Measurements from ENCODE around the gene GPX1.
"Not testable (repeated sequence)": the region's sequence is repeated elsewhere in the genome, so short reads cannot be mapped to it uniquely, and the experiment has no call there.

The GPX1 gene

DNA sequence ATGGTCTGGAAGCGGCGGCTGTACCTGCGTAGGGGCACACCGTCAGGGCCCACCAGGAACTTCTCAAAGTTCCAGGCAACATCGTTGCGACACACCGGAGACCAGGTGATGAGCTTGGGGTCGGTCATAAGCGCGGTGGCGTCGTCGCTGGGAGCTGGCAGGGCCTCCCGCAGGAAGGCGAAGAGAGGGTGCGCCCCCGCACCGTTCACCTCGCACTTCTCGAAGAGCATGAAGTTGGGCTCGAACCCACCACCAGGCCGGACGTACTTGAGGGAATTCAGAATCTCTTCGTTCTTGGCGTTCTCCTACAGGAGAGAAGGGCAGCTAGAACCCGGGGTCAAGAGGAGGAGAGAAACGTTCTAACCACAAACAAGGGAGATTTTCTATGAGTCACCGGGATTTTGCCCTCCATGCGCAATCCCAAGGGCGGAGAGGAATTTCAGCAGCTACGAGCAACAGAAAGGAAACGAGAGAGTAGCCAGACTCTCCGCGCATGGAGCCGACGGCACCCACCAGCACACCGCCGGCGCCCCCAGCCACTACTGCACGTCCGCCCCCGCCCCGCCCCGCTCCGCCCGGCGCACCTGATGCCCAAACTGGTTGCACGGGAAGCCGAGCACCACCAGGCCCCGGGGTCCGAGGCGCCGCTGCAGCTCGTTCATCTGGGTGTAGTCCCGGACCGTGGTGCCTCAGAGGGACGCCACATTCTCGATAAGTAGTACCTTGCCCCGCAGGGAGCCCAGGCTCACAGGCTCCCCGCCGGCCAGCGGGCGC is 523 bp downstream of the GPX1 start:
- DNase-seq (ENCODE audit: low read depth), result peak; percentile 32

DNA sequence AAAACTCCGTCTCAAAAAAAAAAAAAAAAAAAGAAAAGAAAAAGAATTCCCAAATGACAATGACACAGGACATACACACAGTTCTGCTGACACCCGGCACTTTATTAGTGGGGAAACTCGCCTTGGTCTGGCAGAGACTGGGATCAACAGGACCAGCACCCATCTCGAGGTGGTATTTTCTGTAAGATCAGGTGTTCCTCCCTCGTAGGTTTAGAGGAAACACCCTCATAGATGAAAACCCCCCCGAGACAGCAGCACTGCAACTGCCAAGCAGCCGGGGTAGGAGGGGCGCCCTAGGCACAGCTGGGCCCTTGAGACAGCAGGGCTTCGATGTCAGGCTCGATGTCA is 1.1 kb downstream of the GPX1 start:
- not testable (repeated sequence) for DNase-seq (ENCODE audit: low read depth)

DNA sequence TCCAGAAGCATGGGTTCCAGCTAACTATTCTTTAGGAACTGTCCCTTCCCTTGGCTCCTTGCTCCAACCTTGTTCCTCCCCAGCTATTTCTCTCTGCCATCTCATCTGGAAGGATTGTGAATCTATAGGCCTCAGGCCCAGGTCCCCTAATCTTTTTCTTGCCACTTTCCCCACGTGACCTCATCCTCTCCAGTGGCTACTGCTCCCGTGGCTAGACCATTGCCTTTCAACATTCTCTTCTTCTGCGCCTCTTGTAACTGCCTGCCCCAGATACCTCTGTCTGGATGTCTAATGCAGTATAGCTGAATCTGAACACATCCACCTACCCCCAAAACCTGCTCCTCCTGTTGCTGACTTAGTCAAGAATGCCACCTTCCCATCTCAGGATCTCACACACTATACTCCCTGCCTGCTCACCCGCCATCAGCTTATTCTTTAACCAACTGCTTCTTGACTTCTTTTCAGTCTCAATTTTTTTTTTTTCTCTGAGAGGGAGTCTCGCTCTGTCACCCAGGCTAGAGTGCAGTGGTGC is 5.2 kb downstream of the GPX1 start:
- DNase-seq (ENCODE audit: low read depth), result no peak

DNA sequence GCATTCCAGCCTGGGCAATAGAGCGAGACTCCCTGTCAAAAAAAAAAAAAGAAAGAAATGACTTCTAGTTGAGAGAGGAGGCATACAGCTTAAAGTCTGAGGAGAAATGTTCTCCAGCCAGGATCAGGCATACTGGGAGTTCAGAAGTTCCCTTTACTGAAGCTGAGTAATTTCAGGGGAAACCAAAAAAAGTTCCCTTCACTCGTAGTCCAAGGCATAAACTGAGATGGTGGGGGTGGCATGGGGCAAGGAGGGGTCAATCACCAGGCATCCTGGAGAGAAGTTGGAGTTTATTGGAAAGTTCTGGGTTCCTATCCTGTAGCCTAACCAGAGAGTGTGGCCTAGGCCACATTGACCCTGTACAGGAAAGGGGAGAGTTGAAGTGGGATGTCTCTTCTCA is 5.9 kb downstream of the GPX1 start:
- no peak for DNase-seq (ENCODE audit: low read depth)

DNA sequence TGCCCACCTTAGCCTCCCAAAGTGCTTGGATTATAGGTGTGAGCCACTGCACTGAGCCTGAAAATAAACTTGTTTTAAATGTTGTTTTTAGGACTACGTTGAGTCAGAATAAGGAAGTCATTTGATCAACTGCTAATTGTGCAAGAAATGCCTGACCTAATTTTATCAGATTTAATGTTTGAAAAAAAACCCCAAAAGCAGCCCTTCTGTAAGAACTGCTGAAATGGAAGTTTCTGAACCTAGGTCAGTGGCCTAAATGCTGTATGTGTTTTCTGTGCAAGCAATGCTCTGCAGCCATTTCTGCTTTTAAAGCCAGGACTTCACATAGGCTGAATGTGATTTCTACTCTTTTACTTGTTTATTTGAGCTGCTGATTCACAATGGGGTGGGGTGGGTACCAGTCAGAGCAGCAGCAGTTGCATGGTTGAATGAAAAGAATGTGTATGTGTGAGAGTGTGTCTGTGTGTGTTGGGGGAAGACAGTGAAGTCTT is 6.6 kb downstream of the GPX1 start:
- DNase-seq (ENCODE audit: low read depth), result no peak

DNA sequence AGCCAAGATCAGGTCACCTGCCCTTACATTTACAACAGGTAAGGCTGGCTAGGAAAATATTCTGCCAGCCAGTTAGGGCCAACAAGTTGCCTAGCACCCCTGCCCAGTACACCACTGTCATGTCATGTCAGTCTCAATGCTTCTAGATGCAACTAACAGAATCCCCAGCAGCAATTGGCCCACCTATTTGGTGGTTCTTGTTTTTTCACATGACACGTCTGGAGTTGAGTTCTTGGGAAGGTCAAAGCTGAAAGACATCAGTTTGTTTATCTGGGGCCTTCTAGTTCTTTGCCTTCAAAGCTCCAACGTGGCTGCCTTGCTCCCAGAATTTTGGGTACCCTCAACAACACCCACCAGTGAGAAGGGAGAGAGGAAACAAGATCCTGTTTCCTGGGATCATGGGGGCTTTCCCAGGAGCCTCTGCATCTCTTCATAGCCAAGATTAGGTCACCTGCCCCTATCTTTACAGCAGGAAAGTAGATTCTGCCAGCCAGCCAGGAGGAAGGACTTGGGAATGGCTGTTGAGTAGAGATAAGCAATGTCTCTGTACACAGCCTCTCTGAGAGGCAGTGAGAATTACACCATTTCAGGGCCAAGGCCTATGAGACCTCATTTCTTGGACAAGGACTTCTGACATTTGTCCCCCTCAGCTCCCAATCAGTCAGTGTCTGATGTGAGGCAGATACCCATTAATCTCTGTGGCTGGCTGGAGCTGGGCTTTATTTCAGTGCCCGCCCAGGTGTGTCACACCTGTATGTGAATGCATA is 8.6 kb downstream of the GPX1 start:
- no peak for DNase-seq (ENCODE audit: low read depth)

DNA sequence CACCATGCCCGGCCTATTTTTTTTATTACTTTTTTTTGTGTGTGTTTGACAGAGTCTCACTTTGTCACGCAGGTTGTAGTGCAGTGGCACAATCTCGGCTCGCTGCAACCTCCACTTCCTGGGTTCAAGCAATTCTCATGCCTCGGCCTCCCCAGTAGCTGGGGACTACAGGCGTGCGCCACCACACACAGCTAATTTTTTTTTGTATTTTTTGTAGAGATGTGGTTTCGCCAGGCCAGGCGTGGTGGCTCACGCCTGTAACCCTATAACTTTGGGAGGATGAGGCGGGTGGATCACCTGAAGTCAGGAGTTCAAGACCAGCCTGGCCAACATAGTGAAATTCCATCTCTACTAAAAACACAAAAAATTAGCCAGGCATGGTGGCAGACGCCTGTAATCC is 9.8 kb downstream of the GPX1 start:
- DNase-seq (ENCODE audit: low read depth), result not testable (repeated sequence)

DNA sequence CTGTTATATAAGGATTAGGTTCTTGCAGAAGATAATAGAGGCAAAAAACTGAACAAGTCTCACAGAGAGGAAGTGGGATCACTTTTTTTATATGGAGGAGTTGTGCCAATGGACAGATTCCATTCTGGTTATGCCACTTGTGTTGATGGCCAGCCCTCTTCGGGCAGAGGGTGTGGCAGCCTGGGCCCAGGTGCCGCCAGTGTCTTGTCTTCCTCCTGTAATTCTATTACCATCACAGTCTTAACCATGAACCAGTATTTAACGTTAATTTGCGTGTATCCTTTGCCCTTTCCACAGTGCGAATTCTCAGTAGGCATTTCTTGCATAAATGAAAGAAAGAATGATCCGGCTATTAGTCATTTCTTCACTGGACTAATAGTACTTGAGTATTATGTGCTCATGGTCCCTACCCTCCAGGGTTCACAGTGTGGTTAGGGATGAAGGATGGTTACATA is 11.3 kb downstream of the GPX1 start:
- no peak for DNase-seq (ENCODE audit: low read depth)

DNA sequence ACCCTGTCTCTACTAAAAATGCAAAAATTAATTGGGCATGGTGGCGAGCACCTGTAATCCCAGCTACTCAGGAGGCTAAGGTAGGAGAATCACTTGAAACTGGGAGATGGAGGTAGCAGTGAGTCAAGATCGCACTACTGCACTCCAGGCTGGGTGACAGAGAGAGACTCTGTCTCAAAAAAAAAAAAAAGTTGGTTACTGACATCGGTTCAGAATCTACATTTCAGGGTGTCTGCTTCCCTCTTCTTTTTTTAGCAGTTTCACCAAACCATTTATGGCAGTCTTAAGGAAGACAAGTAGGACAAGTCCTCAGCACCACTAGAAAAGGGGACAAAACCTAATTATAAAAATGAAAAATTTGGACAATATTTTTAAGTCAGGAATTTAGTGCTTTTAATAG is 15.0 kb downstream of the GPX1 start:
- DNase-seq (ENCODE audit: low read depth), result no peak

DNA sequence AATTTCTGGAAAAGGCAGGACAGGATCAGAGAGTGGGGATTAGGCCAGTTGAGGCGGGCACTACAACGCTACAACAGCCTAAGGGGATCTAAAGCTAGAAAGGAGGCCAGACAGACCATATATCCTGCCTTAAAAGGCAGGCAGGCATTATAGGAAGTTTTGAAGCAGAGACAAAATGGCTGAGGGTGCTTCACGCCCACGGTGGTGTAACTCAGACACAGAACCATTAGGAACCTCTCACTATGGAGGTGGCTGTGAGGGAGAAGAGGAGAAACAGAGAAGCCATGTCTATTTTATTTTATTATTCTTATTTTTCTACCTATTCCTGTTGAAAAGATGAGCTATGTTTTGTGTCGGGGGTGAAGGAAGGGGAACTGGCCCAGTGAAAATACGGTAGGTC is 16.2 kb downstream of the GPX1 start:
- DNase-seq (ENCODE audit: low read depth), result no peak

DNA sequence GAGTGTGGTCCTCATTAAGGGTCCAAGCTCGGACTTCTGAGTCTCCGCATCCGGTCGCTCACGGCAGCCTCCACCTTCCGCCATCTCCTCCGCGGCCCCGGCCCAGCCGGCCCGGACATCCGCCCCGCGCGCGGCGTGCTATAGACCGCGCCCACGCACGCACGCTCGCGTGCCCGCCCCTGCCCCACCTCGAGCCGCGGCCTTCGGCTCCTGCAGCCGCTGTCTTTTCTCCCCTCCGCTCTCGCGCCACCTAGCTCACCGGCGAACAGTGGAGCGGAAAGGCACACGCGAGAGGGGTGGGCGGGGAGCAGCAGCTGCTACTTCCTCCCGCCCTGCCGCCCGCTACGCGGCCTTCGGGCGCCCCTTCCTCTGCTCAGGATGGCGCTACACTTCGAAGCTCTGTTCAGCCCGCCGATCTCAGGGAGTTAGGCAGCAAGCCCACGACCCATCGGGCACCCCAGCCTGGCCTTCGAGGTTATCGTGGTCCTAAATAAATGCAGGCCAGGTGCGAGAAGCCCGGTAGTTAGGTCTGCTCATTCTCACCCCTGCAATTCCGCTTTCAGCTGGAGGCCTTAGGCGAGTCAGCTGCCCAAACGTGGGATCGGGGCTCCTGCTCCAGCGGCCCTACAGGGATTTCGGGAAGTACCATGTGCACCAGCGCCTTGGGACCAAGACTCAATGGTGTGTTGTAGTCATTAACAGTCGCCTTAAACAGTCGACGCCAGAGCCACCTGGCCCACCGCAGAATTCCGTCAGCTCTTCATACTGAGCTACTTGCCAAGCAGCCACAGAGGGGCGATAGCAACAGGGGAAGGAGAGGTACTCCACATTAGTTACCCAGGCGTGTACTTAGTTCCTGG is 18.0 kb downstream of the GPX1 start, which contains the start of gene USP4:
Gene USP4, minus strand, starts transcription at position 113 of the 860 bp plus-strand sequence. Its CDS starts 29 bp downstream, at position 84.
- DNase-seq (ENCODE audit: low read depth), result peak; percentile 92

DNA sequence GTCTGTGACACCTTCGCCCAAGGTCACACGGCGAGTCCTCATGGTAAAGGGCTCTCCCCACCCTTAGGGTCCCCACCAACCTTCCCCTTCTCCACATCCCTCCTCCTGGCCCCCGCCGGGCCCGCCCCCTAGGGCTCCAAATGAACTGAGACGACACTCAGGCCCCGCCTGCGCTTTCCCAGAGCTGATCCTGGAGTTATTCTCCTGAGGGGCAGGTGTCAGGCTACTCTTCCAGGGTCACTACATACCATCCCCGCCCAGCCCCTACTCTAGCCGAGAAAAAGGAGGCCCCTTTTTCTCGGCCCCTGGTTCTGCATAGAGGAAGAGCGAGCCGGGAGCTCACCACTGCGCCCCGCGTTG is 18.6 kb downstream of the GPX1 start:
- DNase-seq (ENCODE audit: low read depth), result peak; percentile 10

DNA sequence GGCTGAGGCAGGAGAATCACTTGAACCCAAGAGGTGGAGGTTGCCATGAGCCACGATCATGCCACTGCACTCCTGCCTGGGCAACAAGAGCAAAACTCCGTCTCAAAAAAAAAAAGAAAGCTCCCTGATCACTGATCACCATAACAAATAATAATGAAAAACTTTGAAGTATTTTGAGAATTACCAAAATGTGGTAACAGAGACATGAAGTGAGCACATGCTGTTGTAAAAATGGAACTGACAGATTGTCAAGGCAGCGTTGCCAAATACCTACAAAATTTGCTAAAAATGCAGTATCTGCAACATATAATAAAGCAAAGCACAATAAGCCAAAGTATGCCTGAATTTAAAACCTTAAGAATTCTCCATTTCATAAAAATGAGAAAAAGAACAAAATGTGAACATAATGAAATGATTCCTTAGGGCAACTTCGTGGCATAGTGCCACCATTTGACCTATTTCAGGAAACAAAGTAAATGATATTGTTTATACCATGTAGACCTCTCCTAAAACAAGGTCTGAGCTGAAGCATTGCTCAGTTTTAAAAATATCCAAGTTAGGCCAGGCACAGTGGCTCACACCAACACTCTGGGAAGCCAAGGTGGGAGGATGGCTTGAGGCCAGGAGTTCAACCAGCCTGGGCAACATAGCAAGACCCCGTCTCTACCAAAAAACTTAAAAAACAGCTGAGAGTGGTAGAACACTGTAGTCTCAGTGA is 24.1 kb downstream of the GPX1 start:
- DNase-seq (ENCODE audit: low read depth), result no peak

DNA sequence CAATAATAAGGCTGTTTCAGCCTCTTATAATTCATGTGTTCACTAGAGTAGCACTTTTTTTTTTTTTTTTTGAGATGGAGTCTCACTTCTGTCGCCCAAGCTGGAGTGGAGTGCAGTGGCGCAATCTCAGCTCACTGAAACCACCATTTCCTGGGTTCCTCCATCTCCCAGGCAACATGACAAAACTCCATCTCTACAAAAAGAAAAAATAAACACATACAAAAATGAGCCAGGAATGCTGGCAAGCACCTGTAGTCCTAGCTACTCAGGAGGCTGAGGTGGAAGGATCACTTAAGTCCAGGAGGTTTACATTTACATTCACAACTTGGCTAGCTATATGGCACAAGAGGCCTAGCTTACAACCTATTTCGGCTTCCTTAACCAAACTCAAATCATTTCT is 25.1 kb downstream of the GPX1 start:
- DNase-seq (ENCODE audit: low read depth), result no peak

DNA sequence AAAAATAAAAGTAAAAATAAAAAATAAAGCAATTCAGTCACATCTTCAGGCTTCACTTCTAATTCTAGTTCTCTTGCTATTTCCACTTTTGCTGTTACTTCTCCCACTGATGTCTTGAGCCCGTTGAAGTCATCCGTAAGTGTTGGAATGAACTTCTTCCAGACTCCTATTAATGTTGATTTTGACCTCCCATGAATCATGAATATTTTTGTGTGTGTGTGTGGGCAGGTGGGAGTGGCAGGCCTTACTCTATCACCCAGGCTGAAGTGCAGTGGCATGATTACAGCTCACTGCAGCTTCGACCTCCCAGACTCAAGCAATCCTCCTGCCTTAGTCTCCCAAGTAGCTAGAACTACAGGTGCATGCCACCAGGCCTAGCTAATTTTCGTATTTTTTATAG is 29.0 kb downstream of the GPX1 start:
- no peak for DNase-seq (ENCODE audit: low read depth)

DNA sequence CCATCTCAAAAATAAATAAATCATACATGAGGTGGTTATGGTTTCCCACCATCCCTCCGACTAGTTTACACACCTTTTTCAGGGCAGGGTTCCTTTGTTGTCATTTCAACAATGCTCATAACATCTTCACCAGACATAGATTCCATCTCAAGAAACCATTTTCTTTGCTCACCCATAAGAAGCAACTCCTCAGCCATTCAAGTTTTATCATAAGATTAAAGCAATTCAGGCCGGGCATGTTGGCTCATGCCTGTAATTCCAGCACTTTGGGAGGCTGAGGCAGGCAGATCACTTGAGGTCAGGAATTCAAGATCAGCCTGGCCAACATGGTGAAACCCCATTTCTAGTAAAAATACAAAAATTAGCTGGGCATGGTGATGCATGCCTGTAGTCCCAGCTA is 29.8 kb downstream of the GPX1 start:
- not testable (repeated sequence) for DNase-seq (ENCODE audit: low read depth)

DNA sequence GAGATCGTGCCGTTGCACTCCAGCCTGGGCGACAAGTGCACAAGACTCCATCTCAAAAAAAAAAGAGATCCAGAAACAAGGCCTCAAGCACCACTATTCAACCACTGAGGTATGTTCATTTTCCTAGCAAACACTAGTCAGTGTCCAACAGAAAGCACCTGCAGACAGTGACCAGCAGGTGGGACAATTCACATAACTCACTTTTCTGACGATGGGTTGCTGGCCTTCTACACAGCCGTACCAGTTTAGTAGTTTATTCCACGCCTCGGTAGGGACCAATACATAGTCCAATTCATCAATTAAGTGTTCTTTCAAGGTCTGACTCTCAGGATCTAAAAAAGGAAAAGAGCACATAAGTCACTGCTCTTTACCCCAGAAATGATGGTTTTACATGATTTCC is 30.7 kb downstream of the GPX1 start:
- DNase-seq (ENCODE audit: low read depth), result no peak

DNA sequence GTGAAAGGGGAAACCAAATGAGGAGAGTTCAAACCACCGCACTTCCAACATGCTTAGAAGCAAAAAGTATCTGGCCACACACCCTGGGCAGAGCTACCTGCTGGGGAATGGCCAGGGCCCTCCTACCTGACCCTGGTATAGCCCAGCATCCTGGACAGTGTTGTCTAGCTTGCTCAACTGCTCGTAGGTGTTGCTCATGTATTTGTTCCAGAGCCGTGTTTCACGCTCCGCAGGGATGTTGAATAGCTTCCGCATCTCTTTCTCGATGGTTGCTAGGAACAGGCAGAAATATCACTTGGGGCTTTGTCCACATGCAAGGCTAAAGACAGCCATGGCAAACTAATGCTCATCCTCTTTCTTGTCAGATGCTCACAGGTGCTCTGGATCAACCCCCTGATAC is 33.4 kb downstream of the GPX1 start:
- DNase-seq (ENCODE audit: low read depth), result no peak

DNA sequence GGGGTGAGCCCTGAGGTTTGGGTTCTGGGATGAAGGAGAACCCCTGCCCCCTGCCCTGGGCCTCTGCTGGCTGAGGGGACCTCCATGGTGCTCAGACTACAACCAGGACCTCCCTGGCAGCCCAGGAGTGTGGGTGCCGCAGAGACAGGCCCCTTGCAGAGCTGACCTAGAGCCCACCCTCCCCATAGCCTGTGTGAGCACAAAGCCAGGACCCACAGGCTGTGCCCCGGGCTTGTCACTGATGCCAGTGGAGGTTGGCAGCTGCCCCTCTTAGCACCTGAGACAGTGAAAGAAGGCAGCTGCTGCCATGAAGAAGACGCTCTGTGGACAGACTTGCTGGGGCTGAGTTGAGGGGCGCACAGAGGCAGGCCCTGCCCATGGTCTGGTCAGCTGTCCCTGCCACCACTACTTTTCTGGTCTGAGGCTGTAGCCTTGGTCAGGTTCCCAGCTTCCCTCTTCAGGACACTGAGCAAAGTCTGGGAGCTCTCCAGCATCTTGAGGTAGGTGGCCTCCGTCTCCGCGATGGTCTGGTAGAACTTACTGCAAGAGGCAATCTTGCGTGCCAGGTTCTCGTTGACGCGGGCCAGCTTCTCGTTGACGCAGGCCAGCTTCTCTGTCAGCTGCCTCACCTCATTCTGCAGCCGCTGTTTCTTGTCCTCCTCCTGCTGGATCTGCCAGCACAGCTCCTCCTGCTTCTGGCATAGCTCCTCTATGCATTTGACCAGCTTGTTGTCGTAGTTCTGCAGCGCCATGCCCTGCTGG is 41.3 kb downstream of the GPX1 start:
- DNase-seq (ENCODE audit: low read depth), result no peak

DNA sequence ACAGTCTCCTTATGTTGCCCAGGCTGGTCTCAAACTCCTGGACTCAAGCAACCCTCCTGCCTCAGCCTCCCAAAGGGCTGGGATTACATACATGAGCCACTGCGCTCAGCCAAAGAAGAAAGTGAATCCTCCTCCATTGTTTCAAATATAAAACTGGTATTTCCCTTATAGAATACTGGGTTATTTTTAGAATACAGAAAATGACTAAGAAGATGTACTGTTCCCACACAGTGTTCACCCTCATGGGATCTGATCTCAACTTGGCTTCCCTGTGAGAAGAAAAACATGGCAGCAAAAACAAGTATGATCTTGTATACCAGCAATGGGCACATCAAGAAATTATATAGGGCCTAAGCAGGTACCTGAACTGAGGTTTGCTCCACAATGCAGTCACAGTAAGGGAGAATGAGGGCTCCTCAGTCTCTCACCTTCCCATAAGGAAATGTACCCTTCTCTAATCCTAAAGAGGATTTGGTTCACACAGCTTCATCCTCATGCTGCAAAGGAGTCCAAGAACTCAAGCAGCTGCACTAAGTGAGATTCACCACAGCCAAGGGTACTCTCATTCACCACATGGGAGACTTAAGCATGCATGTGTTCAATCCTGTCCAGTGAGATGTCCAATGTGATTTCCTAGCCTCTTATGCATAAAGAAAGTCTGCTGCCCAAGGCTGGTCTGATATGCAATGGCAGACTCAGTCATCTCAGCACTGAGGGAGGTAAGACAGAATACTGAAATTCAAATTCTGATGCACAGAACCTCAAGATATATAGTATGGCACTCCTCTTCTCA is 44.1 kb downstream of the GPX1 start:
- DNase-seq (ENCODE audit: low read depth), result no peak

Data from activated T-cell treated with anti-CD3 and anti-CD28 coated beads for 24 hours (primary cell).